HG03159 (cell line): ENCODE data around the gene CHD5.

Source experiments
- ATAC-seq: cut with Tn5 transposase; IDR thresholded peaks from one replicate; pipeline ENCODE4 v1.9.1; 2021; ENCODE audit warnings: mild to moderate bottlenecking, moderate library complexity; ENCODE audit not compliant: unreplicated experiment

The CHD5 gene

DNA sequence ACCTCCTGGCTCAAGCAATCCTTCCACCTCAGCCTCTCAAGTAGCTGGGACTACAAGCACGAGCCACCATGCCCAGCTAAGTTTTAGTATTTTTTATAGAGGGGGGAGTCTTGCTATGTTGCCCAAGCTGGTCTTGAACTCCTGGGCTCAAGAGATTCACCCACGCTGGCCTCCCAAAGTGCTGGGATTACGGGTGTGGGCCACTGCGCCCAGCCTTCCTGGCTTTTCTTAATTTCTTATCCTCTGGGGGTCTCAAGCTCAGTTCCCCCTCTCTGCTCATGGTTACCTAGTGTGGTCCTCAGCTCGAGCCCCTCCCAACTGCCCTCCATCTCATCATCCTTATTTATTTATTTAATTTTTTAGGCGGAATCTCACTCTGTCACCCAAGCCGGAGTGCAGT is 22.1 kb upstream of the CHD5 start:
- no peak for ATAC-seq

DNA sequence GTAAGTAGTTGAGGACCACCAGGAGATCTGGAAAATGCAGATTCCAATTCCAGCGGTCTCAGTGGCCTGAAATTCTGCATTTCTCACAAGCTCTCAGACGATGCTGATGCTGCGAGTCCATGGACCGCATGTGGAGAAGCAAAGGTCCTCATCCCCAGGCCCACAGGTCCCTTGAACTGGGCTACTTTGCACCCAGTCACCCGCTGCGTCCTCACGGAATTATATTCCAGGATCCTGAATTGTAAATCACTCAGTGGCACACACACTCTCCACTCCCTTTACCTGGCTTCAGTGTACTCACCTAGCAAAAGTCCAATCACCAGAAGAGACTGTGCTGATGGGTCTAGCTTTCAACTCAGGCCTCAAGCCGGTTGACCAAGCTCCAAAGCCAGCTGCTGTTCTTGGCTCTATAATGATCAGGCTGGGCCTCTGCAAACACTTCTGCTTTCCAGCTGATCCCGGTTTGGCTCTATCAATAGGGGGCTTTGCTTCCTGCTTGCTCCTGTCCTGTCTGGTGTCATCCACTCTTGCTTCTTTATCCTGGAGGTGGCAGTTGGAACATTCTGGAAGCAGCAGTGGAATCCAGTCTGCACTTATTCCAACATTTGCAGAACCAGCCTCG is 20.2 kb upstream of the CHD5 start:
- ATAC-seq, result no peak

GRCh38 chr1:6199298-6200187 is 19.4 kb upstream of the CHD5 start, which contains the start of gene RPL22:
Gene RPL22 (minus strand): TSS chr1:6199595. CDS start chr1:6199573, 22 bp downstream.
- ATAC-seq, result peak; percentile 92

DNA sequence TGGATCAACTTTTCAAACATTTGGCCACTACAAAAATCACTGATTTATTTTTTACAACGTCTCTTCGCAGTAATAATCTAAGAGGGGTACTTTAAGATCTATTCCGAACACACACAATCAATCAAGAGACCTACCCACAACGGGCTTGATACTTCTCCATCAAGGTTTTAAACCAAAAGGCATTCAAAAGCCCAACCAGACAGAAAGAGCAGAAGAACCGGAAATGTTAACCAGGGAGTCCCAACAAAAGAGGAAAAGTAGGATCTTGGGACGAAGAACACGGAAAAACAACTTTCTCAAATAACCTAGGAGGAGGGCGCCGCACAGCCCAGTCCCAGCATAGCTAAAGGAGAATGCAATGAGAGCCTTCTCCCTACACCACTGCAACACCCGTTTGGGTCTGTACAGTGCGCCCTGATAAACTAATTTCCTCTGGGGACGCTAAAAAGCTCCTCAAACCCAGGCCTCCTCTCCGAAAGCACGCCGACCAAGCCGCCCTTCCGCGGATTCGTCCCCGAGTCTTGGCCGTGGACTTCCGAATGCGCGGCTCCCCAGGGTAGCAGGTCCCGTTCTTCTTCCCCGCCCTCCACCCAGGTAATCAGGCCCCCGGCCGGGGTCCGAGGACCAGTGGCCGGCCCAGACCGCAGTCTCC is 18.7 kb upstream of the CHD5 start:
- ATAC-seq, result peak; percentile 25

- no peak for ATAC-seq
These were observed 17.8 kb upstream of the CHD5 start for GRCh38 chr1:6197746-6198427.

GRCh38 chr1:6191968-6192367 is 11.8 kb upstream of the CHD5 start:
- no peak for ATAC-seq

DNA sequence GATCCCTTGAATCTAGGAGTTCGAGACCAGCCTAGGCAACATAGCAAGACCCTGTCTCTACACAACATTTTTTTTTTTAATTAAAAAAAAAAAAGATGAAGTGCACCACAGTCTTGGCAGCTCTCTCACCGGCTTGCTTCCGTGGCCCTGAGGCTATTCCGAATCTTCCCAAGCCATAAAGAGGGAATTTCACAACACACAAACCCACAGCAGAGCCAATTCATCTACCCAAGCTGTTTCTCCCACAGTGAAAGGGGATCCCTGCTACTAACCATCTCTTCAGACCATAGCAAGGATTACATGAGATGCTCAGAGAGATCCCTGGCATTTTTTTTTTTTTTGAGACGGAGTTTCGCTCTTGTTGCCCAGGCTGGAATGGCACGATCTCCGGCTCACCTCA is 8.3 kb upstream of the CHD5 start:
- no peak for ATAC-seq

- ATAC-seq, result no peak
These were observed 5.7 kb upstream of the CHD5 start for GRCh38 chr1:6185635-6186382.

DNA sequence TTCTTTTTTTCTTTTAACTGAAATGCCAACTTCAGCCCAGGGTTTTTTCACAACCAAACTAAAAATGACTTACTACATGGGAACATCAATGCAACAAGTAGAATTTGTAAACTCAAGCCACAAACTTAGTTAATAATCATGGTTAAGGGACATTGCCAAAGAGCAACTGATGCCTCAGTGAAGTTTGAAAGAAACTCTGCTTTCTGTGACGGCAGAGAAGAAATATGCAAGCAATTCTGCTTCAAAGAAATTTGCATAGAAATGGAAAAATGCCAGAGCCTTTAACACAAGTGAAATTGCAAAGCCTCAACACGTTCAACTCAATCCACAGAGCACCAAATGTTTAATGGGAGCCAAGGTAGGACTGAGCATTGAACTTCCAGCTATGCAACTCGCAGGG is 5.0 kb upstream of the CHD5 start:
- no peak for ATAC-seq

DNA sequence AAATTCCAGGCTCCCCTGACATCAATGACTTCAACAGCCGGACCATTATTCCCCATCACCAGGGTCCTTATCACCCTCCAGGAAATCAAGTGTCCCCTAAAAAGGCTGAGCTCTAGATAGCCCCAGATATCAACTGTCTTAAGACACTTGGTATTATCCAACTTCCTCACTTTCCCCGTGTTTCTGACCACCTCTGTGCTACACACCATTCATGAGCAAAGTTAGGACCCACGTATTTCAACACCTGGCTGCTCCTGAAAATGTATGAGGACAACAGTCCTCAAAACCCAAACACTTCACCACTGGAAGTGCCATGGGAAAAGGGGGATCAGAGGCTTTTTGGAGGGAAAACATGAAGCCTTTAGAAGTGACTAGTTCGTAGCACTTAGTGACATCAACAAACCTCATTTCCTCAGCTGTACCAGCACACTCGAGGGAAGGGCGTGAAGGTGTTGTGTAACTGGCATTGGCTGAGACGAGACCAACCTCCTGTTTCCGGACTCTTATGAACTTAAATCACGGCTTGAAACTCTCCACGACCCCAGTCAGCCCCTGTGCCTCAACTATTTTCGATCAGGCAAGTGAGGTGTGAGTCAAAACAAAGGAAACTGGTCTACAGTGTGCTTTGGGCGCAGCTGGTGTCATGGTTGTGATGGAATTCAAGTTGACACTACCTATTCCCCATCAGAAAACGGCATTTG is 4.1 kb upstream of the CHD5 start:
- ATAC-seq, result no peak

- ATAC-seq, result no peak
These were observed 3.4 kb upstream of the CHD5 start for GRCh38 chr1:6183520-6183989.

DNA sequence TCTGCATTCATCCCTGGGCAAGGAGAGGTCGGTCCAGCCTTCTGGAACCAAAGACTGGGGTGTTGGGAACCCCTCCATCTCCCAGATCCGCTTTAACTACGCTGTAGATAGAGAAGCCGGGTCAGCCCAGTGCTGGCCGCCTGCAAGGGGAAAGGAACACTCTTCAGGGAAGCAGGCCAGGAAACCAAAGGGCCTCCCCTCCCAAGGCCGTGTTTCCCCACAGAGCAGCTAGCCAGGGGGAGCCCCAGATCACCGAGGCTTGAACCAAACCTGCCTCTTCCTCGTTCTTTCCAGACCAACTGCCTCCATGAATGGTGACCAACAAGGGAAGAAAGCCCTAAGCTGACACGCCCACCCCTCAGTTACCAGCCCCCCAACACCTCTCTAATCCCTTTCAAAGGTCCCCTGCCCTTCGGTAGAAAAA is 1.2 kb upstream of the CHD5 start:
- ATAC-seq, result no peak

- ATAC-seq, result no peak
These were observed 688 bp upstream of the CHD5 start for GRCh38 chr1:6180707-6181311.

- no peak for ATAC-seq
These were observed 451 bp downstream of the CHD5 start for GRCh38 chr1:6179564-6180175.

DNA sequence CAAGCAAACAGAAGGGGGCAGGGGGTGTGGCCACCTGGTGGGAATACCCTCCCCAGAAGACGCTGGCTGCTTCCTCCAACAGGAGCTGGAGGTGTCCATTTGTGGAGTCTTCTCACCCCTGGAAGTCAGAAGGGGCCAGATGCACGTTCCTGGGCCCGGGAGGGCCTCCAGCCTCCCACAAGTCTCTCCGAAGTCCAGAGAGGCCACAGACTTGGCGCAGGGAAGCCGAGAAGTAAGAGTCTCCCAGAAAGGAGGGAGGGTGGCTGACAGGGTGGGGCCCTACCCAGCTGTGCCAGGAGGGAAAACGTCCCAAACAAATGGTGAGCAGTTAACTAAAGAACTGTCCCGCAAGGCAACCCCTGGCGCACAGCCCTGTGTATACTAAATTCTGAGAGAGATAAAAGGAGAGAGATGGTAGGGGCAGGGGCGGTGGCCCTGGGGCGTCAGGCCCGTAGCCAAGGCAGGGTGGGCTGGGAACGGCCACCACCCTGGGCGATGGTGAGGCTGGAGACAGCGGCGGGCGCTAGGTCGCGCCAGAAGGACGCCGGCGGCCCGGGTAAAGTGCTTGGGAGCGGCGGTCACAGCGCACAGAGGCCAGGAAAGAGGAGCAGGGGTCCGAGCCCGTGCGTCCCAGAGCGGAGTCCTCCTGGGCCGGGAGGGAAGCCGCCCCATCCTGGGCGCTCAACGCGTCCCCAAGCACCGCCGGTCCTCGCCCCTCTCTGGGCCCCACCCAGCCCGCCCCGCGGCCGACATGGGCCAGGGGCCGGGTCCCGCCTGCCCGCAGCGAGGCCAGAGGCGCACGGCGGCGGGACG is 1.2 kb downstream of the CHD5 start:
- ATAC-seq, result no peak

DNA sequence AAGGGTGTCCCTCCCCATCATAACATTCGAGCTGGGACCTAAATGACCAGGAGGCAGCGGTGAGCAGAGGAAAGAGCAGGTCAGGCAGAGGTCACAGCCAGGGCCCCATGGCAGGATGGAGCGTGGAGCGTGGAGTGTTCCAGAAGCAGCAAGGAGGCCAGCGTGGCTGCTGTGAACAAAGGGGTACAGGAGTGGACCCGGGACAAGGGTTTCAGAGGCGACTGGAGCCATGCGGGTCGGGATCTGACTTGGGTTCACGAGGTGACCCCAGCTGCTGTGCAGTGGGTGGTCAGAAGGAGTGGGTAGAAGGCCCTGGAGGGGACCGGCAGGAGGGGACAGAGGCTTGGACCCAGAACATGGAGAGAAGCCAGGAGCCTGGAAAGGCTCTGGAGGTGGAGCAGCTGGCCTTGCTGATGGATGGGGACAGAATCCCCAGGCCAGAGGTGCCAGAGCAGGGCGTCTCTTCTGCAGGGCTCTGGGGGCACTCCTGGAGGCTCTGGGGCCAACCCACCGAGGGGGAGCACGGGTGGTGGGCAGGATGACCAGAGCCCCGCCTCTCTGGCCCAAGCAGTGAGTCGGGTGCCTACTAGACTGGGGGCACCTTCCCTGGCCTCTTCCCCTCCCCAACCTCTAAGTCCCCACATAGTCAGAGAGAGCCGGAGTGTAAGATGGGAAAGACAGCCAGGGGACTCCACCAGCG is 2.3 kb downstream of the CHD5 start:
- no peak for ATAC-seq

- ATAC-seq, result no peak
These were observed 3.3 kb downstream of the CHD5 start for GRCh38 chr1:6176779-6177178.
